Brain pericyte (primary cell): ENCODE measurements around the gene SLC19A1.
"Not testable (repeated sequence)": the region's sequence is repeated elsewhere in the genome, so short reads cannot be mapped to it uniquely, and the experiment has no call there.

Source experiments
- DNase-seq: peaks from one replicate; pipeline ENCODE4 v3.0.0-alpha.2; 2012; ENCODE audit warnings: low read depth, low spot score

SLC19A1 gene

GRCh38 chr21:45576838-45577737 is 34.8 kb upstream of the SLC19A1 start:
- DNase-seq: no peak

- DNase-seq: no peak
Observed at GRCh38 chr21:45575993-45576837, 34.0 kb upstream of the SLC19A1 start.

- DNase-seq: no peak
Observed at GRCh38 chr21:45575304-45575992, 33.2 kb upstream of the SLC19A1 start.

- DNase-seq: no peak
Observed at GRCh38 chr21:45574691-45575090, 32.5 kb upstream of the SLC19A1 start.

- DNase-seq: no peak
Observed at GRCh38 chr21:45574081-45574501, 31.9 kb upstream of the SLC19A1 start.

- DNase-seq: peak; percentile 95
Observed at GRCh38 chr21:45573452-45574035, 31.3 kb upstream of the SLC19A1 start.

- DNase-seq: no peak
Observed at GRCh38 chr21:45572783-45573451, 30.7 kb upstream of the SLC19A1 start.

GRCh38 chr21:45572231-45572630 is 30.0 kb upstream of the SLC19A1 start:
- no peak for DNase-seq

- DNase-seq: no peak
Observed at GRCh38 chr21:45571641-45572040, 29.4 kb upstream of the SLC19A1 start.

GRCh38 chr21:45570826-45571601 is 28.8 kb upstream of the SLC19A1 start:
- no peak for DNase-seq

- DNase-seq: no peak
Observed at GRCh38 chr21:45570071-45570470, 27.8 kb upstream of the SLC19A1 start.

- no peak for DNase-seq
Observed at GRCh38 chr21:45568383-45568782, 26.1 kb upstream of the SLC19A1 start.

- DNase-seq: not testable (repeated sequence)
Observed at GRCh38 chr21:45564137-45564536, 21.9 kb upstream of the SLC19A1 start.

- DNase-seq: no peak
Observed at GRCh38 chr21:45562965-45563364, 20.7 kb upstream of the SLC19A1 start.

GRCh38 chr21:45562402-45562801 is 20.2 kb upstream of the SLC19A1 start:
- peak; percentile 59 for DNase-seq

GRCh38 chr21:45561241-45561640 is 19.0 kb upstream of the SLC19A1 start:
- DNase-seq: not testable (repeated sequence)

GRCh38 chr21:45560106-45561021 is 18.1 kb upstream of the SLC19A1 start:
- DNase-seq: no peak

GRCh38 chr21:45559216-45560105 is 17.2 kb upstream of the SLC19A1 start:
- no peak for DNase-seq
